Measurements from ENCODE around the gene ICAM5.

DNA sequence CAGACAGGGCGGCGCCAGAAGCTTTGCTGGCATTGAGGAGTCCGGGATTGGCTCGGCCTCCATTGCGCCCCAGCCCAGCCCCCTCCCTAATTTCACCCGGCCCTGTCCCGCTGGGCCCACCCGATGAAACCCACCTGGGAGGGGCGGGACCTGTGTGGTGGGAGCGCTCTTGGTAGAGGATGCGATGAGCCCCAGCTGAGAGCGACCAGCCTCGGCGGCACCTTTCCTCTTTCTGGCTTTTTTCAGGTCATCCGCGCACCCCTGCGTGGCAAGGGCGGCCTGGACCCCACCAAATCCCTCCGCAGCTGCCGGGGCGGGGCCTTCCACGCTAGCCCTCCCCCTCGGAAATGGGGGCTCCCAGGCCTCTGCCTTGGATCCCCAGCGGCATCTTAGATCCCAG lies 19.7 kb downstream of the ICAM5 start, which contains the start of gene ZGLP1:
- TF ChIP-seq, protein P1, sequence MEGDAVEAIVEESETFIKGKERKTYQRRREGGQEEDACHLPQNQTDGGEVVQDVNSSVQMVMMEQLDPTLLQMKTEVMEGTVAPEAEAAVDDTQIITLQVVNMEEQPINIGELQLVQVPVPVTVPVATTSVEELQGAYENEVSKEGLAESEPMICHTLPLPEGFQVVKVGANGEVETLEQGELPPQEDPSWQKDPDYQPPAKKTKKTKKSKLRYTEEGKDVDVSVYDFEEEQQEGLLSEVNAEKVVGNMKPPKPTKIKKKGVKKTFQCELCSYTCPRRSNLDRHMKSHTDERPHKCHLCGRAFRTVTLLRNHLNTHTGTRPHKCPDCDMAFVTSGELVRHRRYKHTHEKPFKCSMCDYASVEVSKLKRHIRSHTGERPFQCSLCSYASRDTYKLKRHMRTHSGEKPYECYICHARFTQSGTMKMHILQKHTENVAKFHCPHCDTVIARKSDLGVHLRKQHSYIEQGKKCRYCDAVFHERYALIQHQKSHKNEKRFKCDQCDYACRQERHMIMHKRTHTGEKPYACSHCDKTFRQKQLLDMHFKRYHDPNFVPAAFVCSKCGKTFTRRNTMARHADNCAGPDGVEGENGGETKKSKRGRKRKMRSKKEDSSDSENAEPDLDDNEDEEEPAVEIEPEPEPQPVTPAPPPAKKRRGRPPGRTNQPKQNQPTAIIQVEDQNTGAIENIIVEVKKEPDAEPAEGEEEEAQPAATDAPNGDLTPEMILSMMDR (IDR thresholded peaks at IDR 0.05), result no peak
- TF ChIP-seq POLR2AphosphoS5 (IDR thresholded peaks at IDR 0.05), result no peak
- no peak for TF ChIP-seq POLR2A (IDR thresholded peaks at IDR 0.05; ENCODE audit: low read depth)
- TF ChIP-seq EP300 (IDR thresholded peaks at IDR 0.05), result no peak
